NCI-H526 treated with DMSO at 0.1 percent for 48 hours (cell line): ENCODE results near the gene TNFRSF6B.

Source experiments
- DNase-seq: peaks from one replicate; lab custom pipeline; 2025; lab: John Stamatoyannopoulos, UW

TNFRSF6B gene

DNA sequence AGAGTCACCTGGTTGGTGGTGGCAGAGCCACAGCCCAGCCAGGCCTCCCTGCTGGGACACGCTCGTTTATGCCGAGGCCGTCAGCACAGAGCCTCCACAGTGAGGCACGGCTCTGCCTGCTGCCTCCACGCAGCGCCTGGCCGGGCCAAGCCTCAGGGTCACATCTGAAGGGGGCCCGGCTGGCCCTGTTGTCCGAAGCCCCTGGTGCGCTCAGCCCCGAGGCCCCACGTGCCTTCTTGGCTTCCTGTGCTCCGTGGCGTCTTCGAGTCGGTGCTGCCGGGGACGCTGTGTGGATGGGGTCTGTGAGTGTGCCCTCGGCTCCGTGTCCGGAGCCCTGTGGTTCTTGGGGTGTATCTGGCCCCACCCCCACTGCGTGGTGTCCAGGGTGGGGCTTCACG lies 10.4 kb upstream of the TNFRSF6B start:
- DNase-seq = no peak

DNA sequence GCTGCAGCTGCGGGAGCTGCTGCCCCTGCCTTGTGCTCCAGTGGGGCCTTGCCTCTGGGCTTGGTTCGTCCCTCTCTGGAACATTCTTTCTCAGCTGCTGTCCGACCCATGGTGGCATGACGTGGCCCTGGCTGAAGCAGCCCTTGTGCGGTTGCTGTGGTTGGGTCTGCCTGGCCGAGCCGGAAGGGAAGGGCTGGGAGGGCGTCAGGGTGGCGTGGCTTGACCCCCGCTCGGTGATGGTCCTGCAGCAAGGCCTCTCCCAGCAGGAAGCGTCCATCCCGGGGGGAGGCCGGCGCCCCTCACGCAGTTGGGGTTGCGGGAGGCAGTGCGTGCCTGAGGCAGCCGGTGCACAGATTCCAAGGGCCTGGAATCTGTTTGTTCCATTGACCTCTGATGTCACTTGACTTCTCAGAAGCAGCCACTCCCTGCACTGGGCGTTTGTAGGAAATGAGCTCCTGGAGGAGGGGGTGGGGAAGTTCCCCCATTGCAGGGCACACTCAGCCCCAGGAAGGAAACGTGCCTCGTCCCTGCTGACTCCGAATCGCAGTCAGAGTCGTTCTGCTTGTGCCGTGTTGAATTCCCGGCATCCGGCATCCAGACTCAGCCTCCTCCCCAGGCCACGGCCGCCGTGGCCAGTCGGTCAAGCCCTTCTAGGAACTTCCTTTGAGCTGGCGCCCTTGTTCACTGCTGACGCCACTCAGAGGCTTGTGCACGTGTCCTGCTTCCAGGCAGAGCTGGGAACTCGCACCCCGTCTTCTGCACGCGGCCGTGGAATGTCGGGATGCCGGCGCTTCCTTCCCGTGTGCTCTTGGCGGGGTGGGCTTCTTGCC lies 9.7 kb upstream of the TNFRSF6B start:
- DNase-seq = no peak

DNA sequence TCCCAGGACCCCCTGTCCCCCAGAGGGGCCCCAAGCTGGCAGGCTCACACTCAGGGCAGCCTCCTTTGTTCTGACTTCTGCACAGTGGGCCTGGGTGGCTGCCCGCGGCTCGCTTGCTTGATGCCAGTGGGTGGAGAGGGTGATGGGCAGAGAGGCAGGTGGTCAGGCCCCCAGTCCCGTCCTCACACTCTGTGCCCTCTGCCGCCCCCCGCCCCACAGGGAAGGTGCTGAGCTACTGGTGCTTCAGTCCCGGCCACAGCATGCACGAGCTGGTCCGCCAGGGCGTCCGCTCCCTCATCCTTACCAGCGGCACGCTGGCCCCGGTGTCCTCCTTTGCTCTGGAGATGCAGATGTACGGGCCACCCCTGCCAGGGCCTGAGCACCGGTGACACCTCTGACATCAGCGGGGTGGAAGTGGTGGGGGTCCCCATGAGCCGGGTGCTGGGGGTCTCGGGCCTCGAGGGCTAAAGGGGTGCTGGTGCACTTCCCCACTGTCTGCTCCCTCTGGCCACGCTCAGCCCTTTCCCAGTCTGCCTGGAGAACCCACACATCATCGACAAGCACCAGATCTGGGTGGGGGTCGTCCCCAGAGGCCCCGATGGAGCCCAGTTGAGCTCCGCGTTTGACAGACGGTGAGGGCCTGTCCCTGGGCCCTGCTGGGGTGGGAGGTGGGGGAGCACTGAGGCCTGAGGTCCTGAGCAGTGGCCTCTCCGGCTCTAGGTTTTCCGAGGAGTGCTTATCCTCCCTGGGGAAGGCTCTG lies 8.9 kb upstream of the TNFRSF6B start:
- no peak for DNase-seq

GRCh38 chr20:63688228-63689045 lies 8.0 kb upstream of the TNFRSF6B start:
- no peak for DNase-seq

DNA sequence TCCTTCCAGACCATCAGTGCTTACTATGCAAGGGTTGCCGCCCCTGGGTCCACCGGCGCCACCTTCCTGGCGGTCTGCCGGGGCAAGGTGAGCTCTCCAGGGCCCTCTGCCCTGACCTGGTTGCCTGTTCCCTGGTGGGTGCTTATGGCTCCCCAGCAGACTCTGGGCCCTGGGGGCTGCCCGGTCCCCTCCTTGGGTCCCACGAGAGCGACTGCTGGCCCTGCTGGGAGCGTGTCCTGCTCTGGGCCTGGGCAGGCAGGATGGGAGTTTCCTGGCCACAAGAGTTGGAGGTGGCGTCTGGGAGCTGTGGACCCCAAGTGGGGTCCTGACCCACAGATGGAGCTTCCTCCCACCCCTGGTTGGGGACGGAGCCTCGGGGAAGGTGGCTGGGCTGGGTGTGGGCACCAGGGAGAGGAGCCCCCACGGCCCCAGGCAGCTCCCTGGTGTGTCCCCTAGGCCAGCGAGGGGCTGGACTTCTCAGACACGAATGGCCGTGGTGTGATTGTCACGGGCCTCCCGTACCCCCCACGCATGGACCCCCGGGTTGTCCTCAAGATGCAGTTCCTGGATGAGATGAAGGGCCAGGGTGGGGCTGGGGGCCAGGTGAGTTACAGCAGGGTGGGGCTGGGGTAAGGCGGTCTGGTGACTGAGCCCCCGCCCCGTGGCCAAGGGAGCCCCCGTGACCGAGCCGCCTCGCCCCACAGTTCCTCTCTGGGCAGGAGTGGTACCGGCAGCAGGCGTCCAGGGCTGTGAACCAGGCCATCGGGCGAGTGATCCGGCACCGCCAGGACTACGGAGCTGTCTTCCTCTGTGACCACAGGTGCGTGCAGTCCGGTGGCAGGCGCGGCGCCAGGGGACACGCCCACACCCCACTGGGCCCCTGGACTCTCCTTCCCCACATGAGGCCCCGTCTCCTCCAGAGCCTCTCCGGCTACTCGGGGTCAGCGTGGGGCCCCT lies 7.1 kb upstream of the TNFRSF6B start:
- DNase-seq = no peak

DNA sequence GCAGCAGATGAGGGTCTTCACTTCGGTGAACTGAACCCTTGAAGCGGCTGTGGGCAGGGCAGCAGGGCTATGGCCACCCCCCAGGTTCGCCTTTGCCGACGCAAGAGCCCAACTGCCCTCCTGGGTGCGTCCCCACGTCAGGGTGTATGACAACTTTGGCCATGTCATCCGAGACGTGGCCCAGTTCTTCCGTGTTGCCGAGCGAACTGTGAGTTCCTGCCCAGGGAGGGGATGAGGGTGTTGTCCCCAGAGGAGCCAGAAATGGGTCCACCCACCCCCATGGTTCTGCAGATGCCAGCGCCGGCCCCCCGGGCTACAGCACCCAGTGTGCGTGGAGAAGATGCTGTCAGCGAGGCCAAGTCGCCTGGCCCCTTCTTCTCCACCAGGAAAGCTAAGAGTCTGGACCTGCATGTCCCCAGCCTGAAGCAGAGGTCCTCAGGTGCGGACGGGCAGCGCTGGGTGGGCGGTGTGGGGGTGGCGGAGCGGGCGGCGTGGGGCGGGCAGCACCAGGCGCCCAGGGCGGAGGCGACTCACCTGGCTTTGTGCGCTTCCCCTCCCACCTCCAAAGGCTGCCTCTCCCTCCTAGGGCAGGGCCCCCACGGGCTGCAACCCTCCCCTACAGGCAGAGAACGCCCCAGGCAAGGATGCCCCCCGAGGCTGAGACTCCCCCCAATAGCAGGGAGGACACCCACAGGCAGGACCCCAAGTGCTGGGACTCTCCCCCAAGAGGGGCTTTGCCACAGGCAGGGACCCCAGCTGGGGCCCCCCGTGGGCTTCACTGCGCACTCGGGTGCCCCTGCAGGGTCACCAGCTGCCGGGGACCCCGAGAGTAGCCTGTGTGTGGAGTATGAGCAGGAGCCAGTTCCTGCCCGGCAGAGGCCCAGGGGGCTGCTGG lies 6.2 kb upstream of the TNFRSF6B start:
- DNase-seq = no peak

- DNase-seq = no peak
Measured at GRCh38 chr20:63690898-63691710, 5.3 kb upstream of the TNFRSF6B start.

GRCh38 chr20:63691711-63692435 lies 4.6 kb upstream of the TNFRSF6B start:
- no peak for DNase-seq

DNA sequence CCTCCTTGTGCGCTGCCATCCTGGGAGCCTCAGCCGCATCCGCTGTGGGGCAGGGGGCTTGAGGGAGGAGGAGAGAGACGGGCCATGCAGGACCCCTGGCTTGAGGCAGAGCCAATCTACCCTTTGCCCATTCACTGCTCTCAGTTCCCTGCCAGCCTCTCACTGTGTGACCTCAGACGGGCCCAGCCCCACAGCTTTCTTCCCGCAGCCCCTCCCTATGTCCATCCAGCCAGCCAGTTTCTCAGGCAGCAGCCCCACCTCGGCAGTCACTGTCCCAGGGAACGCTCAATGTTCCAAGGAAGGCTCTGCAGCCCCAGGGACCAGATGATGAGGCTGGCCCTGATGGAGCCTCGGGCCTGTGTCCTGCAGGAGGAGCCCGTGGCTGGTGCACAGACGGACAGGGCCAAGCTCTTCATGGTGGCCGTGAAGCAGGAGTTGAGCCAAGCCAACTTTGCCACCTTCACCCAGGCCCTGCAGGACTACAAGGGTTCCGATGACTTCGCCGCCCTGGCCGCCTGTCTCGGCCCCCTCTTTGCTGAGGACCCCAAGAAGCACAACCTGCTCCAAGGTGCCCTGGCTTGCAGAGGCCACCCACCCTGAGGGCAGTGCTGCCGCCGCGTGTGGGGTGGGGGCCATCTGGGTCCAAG lies 3.9 kb upstream of the TNFRSF6B start:
- no peak for DNase-seq

DNA sequence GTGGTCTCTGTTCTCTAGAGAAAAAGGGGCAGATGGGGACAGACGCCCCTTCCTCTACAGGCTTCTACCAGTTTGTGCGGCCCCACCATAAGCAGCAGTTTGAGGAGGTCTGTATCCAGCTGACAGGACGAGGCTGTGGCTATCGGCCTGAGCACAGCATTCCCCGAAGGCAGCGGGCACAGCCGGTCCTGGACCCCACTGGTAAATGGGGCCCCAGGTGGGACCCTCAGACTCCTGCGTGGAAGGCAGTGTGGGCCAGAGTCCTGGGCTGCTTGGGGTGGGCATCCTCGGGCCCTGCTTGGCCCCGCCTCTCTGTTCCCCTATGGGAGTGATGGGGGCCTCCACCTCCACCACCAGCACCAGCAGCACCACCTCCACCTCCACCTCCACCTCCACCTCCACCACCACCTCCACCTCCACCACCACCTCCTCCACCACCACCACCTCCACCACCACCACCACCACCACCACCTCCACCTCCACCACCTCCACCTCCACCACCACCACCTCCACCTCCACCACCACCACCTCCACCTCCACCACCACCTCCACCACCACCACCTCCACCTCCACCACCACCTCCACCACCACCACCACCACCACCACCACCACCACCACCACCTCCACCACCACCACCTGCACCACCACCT lies 3.2 kb upstream of the TNFRSF6B start:
- no peak for DNase-seq

DNA sequence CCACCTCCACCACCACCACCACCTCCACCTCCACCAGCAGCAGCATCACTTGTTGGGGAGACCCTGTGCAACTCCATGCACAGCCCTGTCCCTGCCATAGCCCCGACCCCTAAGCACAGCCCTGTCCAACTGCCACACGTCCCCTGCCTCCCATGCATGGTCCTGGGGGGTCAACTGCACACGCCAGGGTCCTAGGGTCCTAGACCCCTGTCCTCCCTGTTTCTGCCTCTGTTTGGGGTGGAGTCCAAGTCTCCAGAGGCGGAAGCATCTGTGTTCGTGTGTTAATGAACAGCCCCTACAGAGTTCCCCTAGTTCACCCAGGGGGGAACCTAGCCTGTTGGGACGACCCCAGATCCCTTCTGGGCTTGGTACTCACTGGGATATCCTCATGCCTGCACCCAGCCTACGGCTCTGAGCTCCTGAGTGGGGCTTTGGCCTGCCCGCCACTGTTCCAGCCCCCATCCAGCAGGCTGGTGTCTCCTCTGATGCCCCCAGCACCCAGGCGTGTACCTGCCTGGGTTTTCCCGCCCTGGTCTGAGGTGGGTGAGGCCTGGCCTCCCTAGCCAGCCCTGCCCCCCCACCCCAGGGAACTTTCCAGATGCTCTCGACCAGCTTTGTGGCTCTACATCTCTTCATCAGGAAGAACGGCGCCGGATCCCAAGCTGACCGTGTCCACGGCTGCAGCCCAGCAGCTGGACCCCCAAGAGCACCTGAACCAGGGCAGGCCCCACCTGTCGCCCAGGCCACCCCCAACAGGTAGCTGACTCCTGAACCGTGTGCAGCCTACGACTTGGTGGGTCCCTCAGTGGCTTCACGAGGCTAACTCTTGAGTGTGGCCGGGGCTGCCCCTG lies 2.5 kb upstream of the TNFRSF6B start:
- no peak for DNase-seq

GRCh38 chr20:63694584-63695423 lies 1.6 kb upstream of the TNFRSF6B start:
- no peak for DNase-seq

GRCh38 chr20:63695424-63696305 lies 787 bp upstream of the TNFRSF6B start:
- no peak for DNase-seq

DNA sequence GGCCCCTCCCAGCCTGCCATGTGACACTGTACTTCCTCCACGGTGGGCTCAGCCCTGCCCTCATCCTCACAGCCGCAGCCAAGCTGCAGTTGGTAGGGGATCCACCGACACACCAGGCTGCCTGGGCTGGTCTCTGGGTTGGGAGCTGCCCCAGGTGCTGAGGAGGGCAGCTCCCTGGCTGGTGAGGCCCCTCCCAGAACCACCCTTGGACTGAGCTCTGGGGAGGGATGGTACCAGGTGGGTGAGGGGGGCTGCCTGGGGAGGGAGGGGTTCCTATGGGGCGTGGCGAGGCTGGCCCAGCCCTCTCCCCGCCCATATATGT lies 185 bp upstream of the TNFRSF6B start:
- DNase-seq = no peak

DNA sequence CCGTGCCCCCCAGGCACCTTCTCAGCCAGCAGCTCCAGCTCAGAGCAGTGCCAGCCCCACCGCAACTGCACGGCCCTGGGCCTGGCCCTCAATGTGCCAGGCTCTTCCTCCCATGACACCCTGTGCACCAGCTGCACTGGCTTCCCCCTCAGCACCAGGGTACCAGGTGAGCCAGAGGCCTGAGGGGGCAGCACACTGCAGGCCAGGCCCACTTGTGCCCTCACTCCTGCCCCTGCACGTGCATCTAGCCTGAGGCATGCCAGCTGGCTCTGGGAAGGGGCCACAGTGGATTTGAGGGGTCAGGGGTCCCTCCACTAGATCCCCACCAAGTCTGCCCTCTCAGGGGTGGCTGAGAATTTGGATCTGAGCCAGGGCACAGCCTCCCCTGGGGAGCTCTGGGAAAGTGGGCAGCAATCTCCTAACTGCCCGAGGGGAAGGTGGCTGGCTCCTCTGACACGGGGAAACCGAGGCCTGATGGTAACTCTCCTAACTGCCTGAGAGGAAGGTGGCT lies 960 bp downstream of the TNFRSF6B start:
- DNase-seq = no peak
